ENCODE measurements around the gene H19. TPM values are rescaled to one million over a fixed set of nuclear protein-coding genes. Genes with fewer than 3 reads are reported as not detected.

Gene H19
- total and polyA plus RNA-seq, 3 experiments from 2014 or later: not detected

GRCh38 chr11:1966531-1966930, 31.1 kb downstream of the H19 start:
- no peaks in the 10 kb centered on the region for H3K36me3 Mint-ChIP-seq
- CTCF ChIA-PET: interaction anchor here (0.6 kb wide), 1 partner anchor 185 kb away, joined by 3 read pairs; no protein-coding TSS in a partner anchor
- no peak overlapping the region for H3K4me3 Mint-ChIP-seq
- H3K9me3 Mint-ChIP-seq: no peaks in the 10 kb centered on the region
- H3K27me3 Mint-ChIP-seq: no peaks in the 10 kb centered on the region
- H3K27ac Mint-ChIP-seq: no peak overlapping the region
- no peaks in the 10 kb centered on the region for H3K27me3 ChIP-seq (ENCODE audit: insufficient read depth, low read length, poor library complexity, severe bottlenecking)
- no peaks in the 10 kb centered on the region for H3K4me1 Mint-ChIP-seq
- no peak overlapping the region for H3K27ac ChIP-seq (ENCODE audit: low read depth, low read length)
- H3K4me3 ChIP-seq (ENCODE audit: low read length): no peak overlapping the region
- no peaks in the 10 kb centered on the region for H3K4me1 ChIP-seq (ENCODE audit: insufficient read depth, low read length)
- POLR2A ChIA-PET: no interaction called here
- H3K9me3 ChIP-seq (ENCODE audit: low read length): no peaks in the 10 kb centered on the region
- peak in 1 of 5 donors; percentile 1 for DNase-seq
- no peaks in the 10 kb centered on the region for H3K36me3 ChIP-seq (ENCODE audit: insufficient read depth, low read length)

- Histone ChIP-seq H3K36me3 (ENCODE audit: insufficient read depth, low read length) (no peaks in the 10 kb centered on the region), H3K27me3 (ENCODE audit: insufficient read depth, low read length, poor library complexity, severe bottlenecking) (no peaks in the 10 kb centered on the region), H3K4me1 (ENCODE audit: insufficient read depth, low read length) (no peaks in the 10 kb centered on the region), H3K4me3 (ENCODE audit: low read length) (no peak overlapping the region), H3K9me3 (ENCODE audit: low read length) (no peaks in the 10 kb centered on the region), H3K27ac (ENCODE audit: low read depth, low read length) (no peak overlapping the region)
- Mint-ChIP-seq H3K36me3 (no peaks in the 10 kb centered on the region), H3K27ac (no peak overlapping the region), H3K9me3 (no peaks in the 10 kb centered on the region), H3K27me3 (no peaks in the 10 kb centered on the region), H3K4me3 (no peak overlapping the region), H3K4me1 (no peaks in the 10 kb centered on the region)
- ChIA-PET POLR2A (no interaction called here), CTCF (no interaction called here)
- no peak for DNase-seq
Measured at GRCh38 chr11:1964955-1965354, 32.7 kb downstream of the H19 start.

- Histone ChIP-seq H3K4me1 (ENCODE audit: insufficient read depth, low read length) (no peaks in the 10 kb centered on the region), H3K27me3 (ENCODE audit: insufficient read depth, low read length, poor library complexity, severe bottlenecking) (no peaks in the 10 kb centered on the region), H3K36me3 (ENCODE audit: insufficient read depth, low read length) (no peaks in the 10 kb centered on the region), H3K9me3 (ENCODE audit: low read length) (no peaks in the 10 kb centered on the region), H3K4me3 (ENCODE audit: low read length) (no peak overlapping the region), H3K27ac (ENCODE audit: low read depth, low read length) (no peak overlapping the region)
- CTCF ChIA-PET: no interaction called here
- H3K27ac Mint-ChIP-seq: no peak overlapping the region
- H3K4me1 Mint-ChIP-seq: no peaks in the 10 kb centered on the region
- no peaks in the 10 kb centered on the region for H3K27me3 Mint-ChIP-seq
- no peaks in the 10 kb centered on the region for H3K36me3 Mint-ChIP-seq
- no peak overlapping the region for H3K4me3 Mint-ChIP-seq
- POLR2A ChIA-PET: no interaction called here
- H3K9me3 Mint-ChIP-seq: no peaks in the 10 kb centered on the region
- no peak for DNase-seq
Measured at GRCh38 chr11:1964348-1964747, 33.3 kb downstream of the H19 start.

DNA sequence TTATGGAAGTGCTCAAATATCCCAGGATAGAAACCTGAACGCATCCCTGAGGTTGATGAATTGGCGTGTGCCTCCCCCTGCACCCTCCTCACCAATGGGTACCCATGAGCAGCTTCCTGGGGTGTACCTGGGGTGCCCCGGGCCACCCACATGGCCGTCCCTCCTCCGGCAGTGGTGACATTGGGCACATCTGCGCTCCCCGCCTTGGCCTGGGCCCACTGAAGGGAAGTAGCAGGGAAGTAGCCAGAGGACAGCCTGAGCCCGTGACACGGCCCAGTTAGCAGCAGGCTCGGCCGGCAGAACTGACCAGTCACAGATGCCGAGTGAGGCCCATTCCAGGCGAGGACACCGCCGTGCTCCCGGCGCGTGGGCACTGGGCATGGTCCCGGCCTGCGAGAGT, 33.8 kb downstream of the H19 start:
- H3K4me3 Mint-ChIP-seq: no peak overlapping the region
- H3K36me3 Mint-ChIP-seq: no peaks in the 10 kb centered on the region
- Histone ChIP-seq H3K36me3 (ENCODE audit: insufficient read depth, low read length) (no peaks in the 10 kb centered on the region), H3K4me3 (ENCODE audit: low read length) (no peak overlapping the region), H3K4me1 (ENCODE audit: insufficient read depth, low read length) (no peaks in the 10 kb centered on the region), H3K9me3 (ENCODE audit: low read length) (no peaks in the 10 kb centered on the region), H3K27me3 (ENCODE audit: insufficient read depth, low read length, poor library complexity, severe bottlenecking) (no peaks in the 10 kb centered on the region), H3K27ac (ENCODE audit: low read depth, low read length) (no peak overlapping the region)
- ChIA-PET CTCF (no interaction called here), POLR2A (no interaction called here)
- peak in 1 of 5 donors; percentile 6 for DNase-seq
- H3K27me3 Mint-ChIP-seq: no peaks in the 10 kb centered on the region
- no peak overlapping the region for H3K27ac Mint-ChIP-seq
- no peaks in the 10 kb centered on the region for H3K4me1 Mint-ChIP-seq
- no peaks in the 10 kb centered on the region for H3K9me3 Mint-ChIP-seq

DNA sequence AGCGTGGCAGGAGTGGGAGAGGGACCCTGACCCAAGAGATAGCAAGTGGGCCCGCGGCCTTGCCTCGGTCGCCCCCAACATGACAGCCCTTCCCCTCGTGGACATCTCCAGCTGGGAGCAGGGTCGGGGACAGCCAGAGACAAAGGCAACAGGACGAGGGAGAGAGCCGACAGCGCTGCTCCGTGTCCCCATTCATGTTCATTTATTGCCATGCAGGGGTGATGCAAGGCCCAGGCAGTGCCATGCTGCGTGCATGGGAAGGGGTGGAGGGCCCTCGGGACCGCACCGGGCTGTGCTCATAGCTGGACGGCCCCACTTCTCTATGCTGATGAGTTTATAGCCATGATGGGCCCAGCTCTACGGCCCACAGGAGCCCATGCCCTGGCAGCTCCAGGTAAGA, 37.9 kb downstream of the H19 start:
- ChIA-PET CTCF (no interaction called here), POLR2A (no interaction called here)
- no peaks in the 10 kb centered on the region for H3K27me3 ChIP-seq (ENCODE audit: insufficient read depth, low read length, poor library complexity, severe bottlenecking)
- Mint-ChIP-seq H3K27me3 (no peaks in the 10 kb centered on the region), H3K9me3 (no peaks in the 10 kb centered on the region), H3K36me3 (no peaks in the 10 kb centered on the region), H3K4me3 (no peak overlapping the region), H3K27ac (no peak overlapping the region), H3K4me1 (no peaks in the 10 kb centered on the region)
- no peaks in the 10 kb centered on the region for H3K36me3 ChIP-seq (ENCODE audit: insufficient read depth, low read length)
- DNase-seq: peak in 1 of 5 donors; percentile 8
- H3K4me3 ChIP-seq (ENCODE audit: low read length): no peak overlapping the region
- no peaks in the 10 kb centered on the region for H3K4me1 ChIP-seq (ENCODE audit: insufficient read depth, low read length)
- no peak overlapping the region for H3K27ac ChIP-seq (ENCODE audit: low read depth, low read length)
- no peaks in the 10 kb centered on the region for H3K9me3 ChIP-seq (ENCODE audit: low read length)

DNA sequence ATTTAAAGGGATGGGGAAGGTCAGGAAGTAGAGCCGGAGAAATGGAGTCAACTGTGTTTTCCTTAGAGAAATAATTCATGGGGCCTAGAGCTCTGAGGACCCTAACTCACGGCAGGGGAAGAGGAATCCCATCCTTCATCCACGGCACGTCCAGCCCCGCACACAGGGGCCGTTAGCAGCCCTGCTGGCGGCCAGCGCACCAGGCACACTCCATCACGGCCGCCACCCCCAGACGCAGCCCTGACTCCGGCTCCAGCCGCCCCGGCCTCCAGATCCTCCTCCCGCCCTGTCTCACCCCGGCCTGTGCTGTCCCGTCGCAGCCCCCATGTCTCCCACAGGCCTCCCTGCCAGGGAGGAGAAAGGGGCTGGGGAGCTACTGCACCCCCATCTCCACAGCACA, 39.3 kb downstream of the H19 start:
- no peak for DNase-seq
- no peaks in the 10 kb centered on the region for H3K36me3 ChIP-seq (ENCODE audit: insufficient read depth, low read length)
- no peaks in the 10 kb centered on the region for H3K27me3 ChIP-seq (ENCODE audit: insufficient read depth, low read length, poor library complexity, severe bottlenecking)
- no peak overlapping the region for H3K27ac Mint-ChIP-seq
- H3K27ac ChIP-seq (ENCODE audit: low read depth, low read length): no peak overlapping the region
- H3K4me3 Mint-ChIP-seq: no peak overlapping the region
- no peaks in the 10 kb centered on the region for H3K9me3 ChIP-seq (ENCODE audit: low read length)
- H3K4me3 ChIP-seq (ENCODE audit: low read length): no peak overlapping the region
- H3K27me3 Mint-ChIP-seq: no peaks in the 10 kb centered on the region
- POLR2A ChIA-PET: no interaction called here
- no peaks in the 10 kb centered on the region for H3K4me1 Mint-ChIP-seq
- no peaks in the 10 kb centered on the region for H3K4me1 ChIP-seq (ENCODE audit: insufficient read depth, low read length)
- CTCF ChIA-PET: no interaction called here
- no peaks in the 10 kb centered on the region for H3K9me3 Mint-ChIP-seq
- H3K36me3 Mint-ChIP-seq: no peaks in the 10 kb centered on the region

- Histone ChIP-seq H3K36me3 (ENCODE audit: insufficient read depth, low read length) (no peaks in the 10 kb centered on the region), H3K27me3 (ENCODE audit: insufficient read depth, low read length, poor library complexity, severe bottlenecking) (no peaks in the 10 kb centered on the region), H3K9me3 (ENCODE audit: low read length) (no peaks in the 10 kb centered on the region), H3K4me3 (ENCODE audit: low read length) (no peak overlapping the region), H3K4me1 (ENCODE audit: insufficient read depth, low read length) (no peaks in the 10 kb centered on the region), H3K27ac (ENCODE audit: low read depth, low read length) (no peak overlapping the region)
- POLR2A ChIA-PET: no interaction called here
- no peaks in the 10 kb centered on the region for H3K4me1 Mint-ChIP-seq
- H3K9me3 Mint-ChIP-seq: no peaks in the 10 kb centered on the region
- no peaks in the 10 kb centered on the region for H3K27me3 Mint-ChIP-seq
- no peak for DNase-seq
- H3K27ac Mint-ChIP-seq: no peak overlapping the region
- H3K4me3 Mint-ChIP-seq: no peak overlapping the region
- CTCF ChIA-PET: interaction anchor here (1.4 to 2.2 kb wide), 2 partner anchors 199 to 260 kb away, joined by 3 to 10 read pairs; no protein-coding TSS in a partner anchor
- no peaks in the 10 kb centered on the region for H3K36me3 Mint-ChIP-seq
Measured at GRCh38 chr11:1953489-1954266, 44.0 kb downstream of the H19 start.

DNA sequence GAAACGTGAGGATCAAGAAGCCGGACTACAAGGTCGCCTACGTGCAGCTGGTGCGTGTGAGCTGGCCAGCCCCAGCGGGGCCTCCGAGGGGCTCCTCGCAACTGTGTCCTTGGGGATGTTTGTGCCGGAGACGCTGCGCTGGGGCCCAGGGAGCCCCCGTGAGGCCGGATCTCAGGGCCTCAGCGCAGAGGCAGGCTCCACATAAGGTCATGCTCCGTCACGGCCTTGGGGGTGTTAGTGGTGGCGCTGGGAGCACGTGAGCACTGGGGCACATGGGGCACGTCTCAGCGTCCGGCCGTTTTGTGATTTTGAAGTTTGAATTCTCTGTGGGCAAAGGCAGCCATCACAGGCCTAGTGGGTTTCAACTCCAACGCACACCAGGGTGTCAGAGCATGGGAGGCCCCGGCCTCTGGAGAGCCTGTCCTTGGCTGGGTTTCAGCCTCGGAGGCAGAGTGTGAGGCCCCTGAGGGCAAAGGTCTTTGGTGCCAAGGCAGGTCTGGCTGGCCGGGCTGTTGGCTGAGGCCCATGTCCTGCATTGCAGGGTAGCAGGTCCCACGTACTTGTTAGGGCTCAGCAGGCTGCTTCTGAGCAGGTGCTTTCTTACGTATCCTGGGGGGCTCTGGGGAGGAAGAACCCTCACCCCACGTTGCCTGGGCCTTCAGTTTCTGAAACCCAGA, 44.7 kb downstream of the H19 start:
- H3K4me3 ChIP-seq (ENCODE audit: low read length): no peak overlapping the region
- no peak for DNase-seq
- H3K4me1 ChIP-seq (ENCODE audit: insufficient read depth, low read length): no peaks in the 10 kb centered on the region
- ChIA-PET POLR2A (no interaction called here), CTCF (no interaction called here)
- H3K4me3 Mint-ChIP-seq: no peak overlapping the region
- no peaks in the 10 kb centered on the region for H3K4me1 Mint-ChIP-seq
- H3K9me3 Mint-ChIP-seq: no peaks in the 10 kb centered on the region
- no peaks in the 10 kb centered on the region for H3K36me3 ChIP-seq (ENCODE audit: insufficient read depth, low read length)
- no peak overlapping the region for H3K27ac ChIP-seq (ENCODE audit: low read depth, low read length)
- no peak overlapping the region for H3K27ac Mint-ChIP-seq
- no peaks in the 10 kb centered on the region for H3K36me3 Mint-ChIP-seq
- H3K9me3 ChIP-seq (ENCODE audit: low read length): no peaks in the 10 kb centered on the region
- no peaks in the 10 kb centered on the region for H3K27me3 Mint-ChIP-seq
- H3K27me3 ChIP-seq (ENCODE audit: insufficient read depth, low read length, poor library complexity, severe bottlenecking): no peaks in the 10 kb centered on the region

Data from CD8-positive, alpha-beta memory T cell (primary cell).